ENCODE results near the gene MARK4. TPM values are rescaled to one million over a fixed set of nuclear protein-coding genes. Genes with fewer than 3 reads are reported as not detected.

The MARK4 gene
- total and polyA plus RNA-seq, 8 donors: 8.8 to 120 (median 18.4) TPM

DNA sequence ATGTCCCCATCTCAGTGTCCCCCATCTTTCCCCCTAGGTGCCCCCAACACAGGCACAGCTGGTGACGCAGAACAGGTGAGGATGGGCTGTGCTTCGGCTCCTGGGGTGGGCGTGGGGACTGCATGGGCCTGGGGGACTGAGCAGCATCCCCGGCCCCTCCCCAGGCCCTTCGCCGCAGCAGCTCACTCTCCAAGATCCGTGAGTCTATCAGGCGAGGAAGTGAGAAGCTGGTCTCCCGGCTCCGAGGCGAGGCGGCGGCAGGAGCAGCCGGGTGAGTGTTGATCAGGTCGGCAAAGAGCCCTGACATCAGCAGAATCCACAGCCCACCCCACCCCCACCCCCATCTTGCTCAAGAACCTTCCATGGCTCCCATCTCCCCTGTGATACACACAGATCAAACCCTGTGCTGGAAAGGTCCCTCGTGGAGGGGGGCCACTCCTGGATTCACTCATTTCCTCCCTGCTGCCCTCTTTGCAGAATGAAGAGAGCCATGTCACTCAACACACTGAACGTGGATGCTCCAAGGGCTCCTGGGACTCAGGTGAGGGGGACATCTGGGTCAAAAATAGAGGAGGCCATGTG is 99.5 kb downstream of the MARK4 start:
- Histone ChIP-seq H3K4me3 (no peak overlapping the region), H3K27me3 (peaks cover 0 to 30% (median 22%) of the 10 kb centered on the region in 3 donors), H3K9me3 (no peaks in the 10 kb centered on the region), H3K36me3 (peaks cover 20 to 57% (median 54%) of the 10 kb centered on the region in 4 donors), H3K27ac (no peak overlapping the region), H3K4me1 (peaks cover 0 to 6% (median 2%) of the 10 kb centered on the region in 4 donors)
- TF ChIP-seq, protein P1, sequence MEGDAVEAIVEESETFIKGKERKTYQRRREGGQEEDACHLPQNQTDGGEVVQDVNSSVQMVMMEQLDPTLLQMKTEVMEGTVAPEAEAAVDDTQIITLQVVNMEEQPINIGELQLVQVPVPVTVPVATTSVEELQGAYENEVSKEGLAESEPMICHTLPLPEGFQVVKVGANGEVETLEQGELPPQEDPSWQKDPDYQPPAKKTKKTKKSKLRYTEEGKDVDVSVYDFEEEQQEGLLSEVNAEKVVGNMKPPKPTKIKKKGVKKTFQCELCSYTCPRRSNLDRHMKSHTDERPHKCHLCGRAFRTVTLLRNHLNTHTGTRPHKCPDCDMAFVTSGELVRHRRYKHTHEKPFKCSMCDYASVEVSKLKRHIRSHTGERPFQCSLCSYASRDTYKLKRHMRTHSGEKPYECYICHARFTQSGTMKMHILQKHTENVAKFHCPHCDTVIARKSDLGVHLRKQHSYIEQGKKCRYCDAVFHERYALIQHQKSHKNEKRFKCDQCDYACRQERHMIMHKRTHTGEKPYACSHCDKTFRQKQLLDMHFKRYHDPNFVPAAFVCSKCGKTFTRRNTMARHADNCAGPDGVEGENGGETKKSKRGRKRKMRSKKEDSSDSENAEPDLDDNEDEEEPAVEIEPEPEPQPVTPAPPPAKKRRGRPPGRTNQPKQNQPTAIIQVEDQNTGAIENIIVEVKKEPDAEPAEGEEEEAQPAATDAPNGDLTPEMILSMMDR (IDR thresholded peaks at IDR 0.05): no peak
- TF ChIP-seq EP300 (IDR thresholded peaks at IDR 0.05): no peak
- TF ChIP-seq POLR2AphosphoS5 (IDR thresholded peaks at IDR 0.05): no peak
- TF ChIP-seq POLR2A (IDR thresholded peaks at IDR 0.05): no peak
- WGBS, 5 donors: 77 to 90% (median 86%) methylated on average over 7 to 17 of the region's 17 CpGs
- intact Hi-C loops (cut with DNase I; ENCODE audit: low total_unique reads): no loop called here
- no peak for DNase-seq

DNA sequence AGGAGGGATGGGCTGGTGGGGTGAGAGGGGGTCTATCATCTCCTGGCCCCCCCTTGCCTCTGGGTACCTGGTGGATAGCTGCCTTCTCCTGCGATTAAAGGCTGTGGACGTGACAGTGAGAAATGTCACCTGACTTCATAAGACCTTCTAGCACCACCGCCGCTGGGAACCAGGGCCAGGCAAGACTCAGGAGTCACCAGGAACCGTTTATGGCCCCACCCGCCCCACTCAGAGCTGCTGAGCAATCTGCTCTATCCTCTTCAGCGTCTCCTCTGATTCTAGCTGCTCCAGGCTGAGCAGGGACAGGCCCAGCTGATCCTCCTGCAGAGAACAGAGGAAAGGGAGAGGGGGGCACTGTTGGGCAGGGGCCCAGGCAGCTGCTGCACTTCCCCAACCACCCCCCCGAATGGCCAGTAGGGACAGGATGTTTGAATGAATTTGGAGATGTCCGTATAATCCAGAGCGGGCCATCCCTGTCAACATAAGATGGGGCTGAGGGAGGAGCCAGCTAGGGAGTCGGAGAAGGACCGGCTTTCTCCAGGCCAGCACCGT is 100.4 kb downstream of the MARK4 start:
- Histone ChIP-seq H3K4me1 (peaks cover 0 to 2% (median 1%) of the 10 kb centered on the region in 4 donors), H3K27me3 (peaks cover 0 to 20% (median 13%) of the 10 kb centered on the region in 3 donors), H3K36me3 (peaks cover 20 to 66% (median 57%) of the 10 kb centered on the region in 4 donors), H3K4me3 (no peak overlapping the region), H3K9me3 (no peaks in the 10 kb centered on the region), H3K27ac (no peak overlapping the region)
- intact Hi-C loops (cut with DNase I; ENCODE audit: low total_unique reads): no loop called here
- 76 to 83% (median 80%) methylated on average over 6 to 13 of the region's 13 CpGs for WGBS, 5 donors
- no peak for DNase-seq
- no peak for TF ChIP-seq EP300 (IDR thresholded peaks at IDR 0.05)
- TF ChIP-seq POLR2A (IDR thresholded peaks at IDR 0.05): no peak
- no peak for TF ChIP-seq POLR2AphosphoS5 (IDR thresholded peaks at IDR 0.05)
- TF ChIP-seq, protein P1 (IDR thresholded peaks at IDR 0.05): no peak

DNA sequence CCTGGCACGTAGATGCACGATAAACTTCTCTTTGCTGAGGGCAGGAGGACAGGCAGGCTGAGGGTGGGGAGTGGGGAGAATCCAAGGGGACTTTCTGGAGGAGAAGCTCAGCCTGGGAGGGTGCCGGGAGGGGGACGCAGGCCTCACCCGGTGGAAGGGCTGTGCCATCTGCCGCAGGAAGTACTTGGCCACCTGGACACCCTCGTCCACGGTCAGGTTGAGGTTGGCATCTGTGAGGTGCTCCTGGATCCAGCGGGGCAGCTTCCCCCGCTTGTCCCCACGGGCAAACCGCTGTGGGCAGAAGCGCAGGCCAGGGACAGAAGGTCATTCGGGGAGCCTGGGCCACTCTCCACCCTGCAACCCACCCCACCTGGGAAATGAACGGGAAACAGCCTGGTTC is 101.0 kb downstream of the MARK4 start:
- intact Hi-C loops (cut with DNase I; ENCODE audit: low total_unique reads): no loop called here
- no peak overlapping the region for H3K27ac ChIP-seq
- no peak for DNase-seq
- peaks cover 20 to 72% (median 63%) of the 10 kb centered on the region in 4 donors for H3K36me3 ChIP-seq
- no peaks in the 10 kb centered on the region for H3K4me1 ChIP-seq
- H3K27me3 ChIP-seq: peaks cover 0 to 15% (median 7%) of the 10 kb centered on the region in 3 donors
- 83 to 92% (median 90%) methylated on average over 9 to 15 of the region's 15 CpGs for WGBS, 5 donors
- no peak overlapping the region for H3K4me3 ChIP-seq
- no peaks in the 10 kb centered on the region for H3K9me3 ChIP-seq
- TF ChIP-seq, protein P1 (IDR thresholded peaks at IDR 0.05): no peak

- no peaks in the 10 kb centered on the region for H3K4me1 ChIP-seq
- WGBS, 5 donors: 82 to 95% (median 88%) methylated on average over 17 to 20 of the region's 20 CpGs
Measured at GRCh38 chr19:45352471-45352870, 101.4 kb downstream of the MARK4 start.

More at GRCh38 chr19:45352471-45352870, 101.4 kb downstream of the MARK4 start:
- H3K27me3 ChIP-seq: peaks cover 0 to 11% (median 5%) of the 10 kb centered on the region in 3 donors
- no peaks in the 10 kb centered on the region for H3K9me3 ChIP-seq
- no peak overlapping the region for H3K4me3 ChIP-seq
- TF ChIP-seq, protein P1 (IDR thresholded peaks at IDR 0.05): no peak
- TF ChIP-seq POLR2A (IDR thresholded peaks at IDR 0.05) (no peak), POLR2AphosphoS5 (IDR thresholded peaks at IDR 0.05) (no peak), EP300 (IDR thresholded peaks at IDR 0.05) (no peak)
- no peak overlapping the region for H3K27ac ChIP-seq
- H3K36me3 ChIP-seq: peaks cover 20 to 75% (median 67%) of the 10 kb centered on the region in 4 donors
- intact Hi-C loops (cut with DNase I; ENCODE audit: low total_unique reads): no loop called here
- no peak for DNase-seq
